GM21515 (cell line): ENCODE measurements around the gene RGCC.
A peak's percentile ranks its signal among the peaks of the same experiment; 100 is the strongest.
"Not testable (repeated sequence)": the region's sequence is repeated elsewhere in the genome, so short reads cannot be mapped to it uniquely, and the experiment has no call there.

ENCODE experiments used
- ATAC-seq: cut with Tn5 transposase; IDR thresholded peaks from one replicate; pipeline ENCODE4 v1.9.1; 2021; ENCODE audit not compliant: unreplicated experiment

RGCC gene

GRCh38 chr13:41456768-41457588 is at the start of gene RGCC:
Gene RGCC, plus strand, starts transcription at chr13:41457550. Its CDS starts 158 bp downstream, at chr13:41457708.
- peak; percentile 63 for ATAC-seq

- no peak for ATAC-seq
These were observed 49.2 kb upstream of the RGCC start for GRCh38 chr13:41408121-41408520.

GRCh38 chr13:41408746-41409145 is 48.6 kb upstream of the RGCC start:
- ATAC-seq, result no peak

GRCh38 chr13:41409611-41410010 is 47.7 kb upstream of the RGCC start:
- no peak for ATAC-seq

GRCh38 chr13:41411060-41411459 is 46.3 kb upstream of the RGCC start:
- no peak for ATAC-seq

- ATAC-seq, result no peak
These were observed 45.8 kb upstream of the RGCC start for GRCh38 chr13:41411522-41411921.

- ATAC-seq, result no peak
These were observed 43.5 kb upstream of the RGCC start for GRCh38 chr13:41413872-41414271.

GRCh38 chr13:41416276-41416675 is 41.1 kb upstream of the RGCC start:
- no peak for ATAC-seq

GRCh38 chr13:41418027-41418426 is 39.3 kb upstream of the RGCC start:
- no peak for ATAC-seq

GRCh38 chr13:41418731-41419130 is 38.6 kb upstream of the RGCC start:
- no peak for ATAC-seq

GRCh38 chr13:41419206-41419605 is 38.1 kb upstream of the RGCC start:
- no peak for ATAC-seq

- no peak for ATAC-seq
These were observed 37.2 kb upstream of the RGCC start for GRCh38 chr13:41420146-41420545.

- ATAC-seq, result not testable (repeated sequence)
These were observed 36.0 kb upstream of the RGCC start for GRCh38 chr13:41421330-41421729.

GRCh38 chr13:41421983-41422382 is 35.4 kb upstream of the RGCC start:
- ATAC-seq, result not testable (repeated sequence)

- not testable (repeated sequence) for ATAC-seq
These were observed 34.1 kb upstream of the RGCC start for GRCh38 chr13:41423259-41423658.

GRCh38 chr13:41424675-41425074 is 32.7 kb upstream of the RGCC start:
- not testable (repeated sequence) for ATAC-seq

- ATAC-seq, result no peak
These were observed 31.3 kb upstream of the RGCC start for GRCh38 chr13:41426047-41426446.

- ATAC-seq, result no peak
These were observed 29.7 kb upstream of the RGCC start for GRCh38 chr13:41427666-41428065.

- no peak for ATAC-seq
These were observed 29.2 kb upstream of the RGCC start for GRCh38 chr13:41428155-41428554.

GRCh38 chr13:41434030-41434429 is 23.3 kb upstream of the RGCC start:
- ATAC-seq, result not testable (repeated sequence)

- no peak for ATAC-seq
These were observed 22.4 kb upstream of the RGCC start for GRCh38 chr13:41434831-41435520.

- ATAC-seq, result no peak
These were observed 13.4 kb upstream of the RGCC start for GRCh38 chr13:41443969-41444368.
